GM03348 (cell line): ENCODE measurements around the gene ITPRID2.

Source experiments
- DNase-seq: peaks from one replicate; pipeline ENCODE4 v3.0.0; 2012; ENCODE audit warnings: low spot score

ITPRID2 gene

DNA sequence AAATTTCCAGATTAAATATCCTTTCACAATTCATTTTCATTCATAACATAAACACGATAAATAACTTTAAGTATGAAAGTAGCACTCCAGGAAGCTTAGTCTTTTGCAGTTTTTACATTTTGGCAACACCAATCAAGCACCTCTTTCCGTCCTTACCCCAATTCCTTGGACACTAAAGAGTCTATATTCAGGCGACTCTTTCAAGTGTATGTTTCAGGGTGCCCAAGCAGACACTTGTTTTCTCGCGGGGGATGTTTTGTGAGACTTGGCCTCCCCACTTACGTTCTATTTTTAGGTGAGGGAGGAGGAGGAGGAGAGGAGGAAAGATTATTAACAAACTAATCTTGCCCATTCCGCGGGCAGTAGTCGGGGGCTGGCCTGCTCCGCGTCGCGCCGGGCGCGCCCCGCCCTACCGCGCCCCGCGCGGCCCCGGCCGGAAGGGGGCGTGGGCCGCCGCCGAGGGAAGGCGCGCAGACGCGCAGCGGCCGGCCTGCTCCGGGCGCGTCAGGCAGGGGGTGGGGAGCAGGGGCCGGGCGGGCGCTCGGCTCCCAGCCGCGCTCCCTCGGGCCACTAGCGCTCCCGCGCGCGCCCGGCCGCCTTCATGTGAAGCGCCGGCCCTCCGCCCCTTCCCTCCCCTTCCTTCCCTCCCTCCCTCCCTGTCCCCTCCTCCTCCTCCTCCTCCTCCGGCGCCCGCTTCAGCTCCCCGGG is at the start of gene ITPRID2:
Gene ITPRID2, plus strand, starts transcription at position 473 of the 708 bp plus-strand sequence. CDS start 337 bp downstream, outside the sequence.
- peak; percentile 99 for DNase-seq

DNA sequence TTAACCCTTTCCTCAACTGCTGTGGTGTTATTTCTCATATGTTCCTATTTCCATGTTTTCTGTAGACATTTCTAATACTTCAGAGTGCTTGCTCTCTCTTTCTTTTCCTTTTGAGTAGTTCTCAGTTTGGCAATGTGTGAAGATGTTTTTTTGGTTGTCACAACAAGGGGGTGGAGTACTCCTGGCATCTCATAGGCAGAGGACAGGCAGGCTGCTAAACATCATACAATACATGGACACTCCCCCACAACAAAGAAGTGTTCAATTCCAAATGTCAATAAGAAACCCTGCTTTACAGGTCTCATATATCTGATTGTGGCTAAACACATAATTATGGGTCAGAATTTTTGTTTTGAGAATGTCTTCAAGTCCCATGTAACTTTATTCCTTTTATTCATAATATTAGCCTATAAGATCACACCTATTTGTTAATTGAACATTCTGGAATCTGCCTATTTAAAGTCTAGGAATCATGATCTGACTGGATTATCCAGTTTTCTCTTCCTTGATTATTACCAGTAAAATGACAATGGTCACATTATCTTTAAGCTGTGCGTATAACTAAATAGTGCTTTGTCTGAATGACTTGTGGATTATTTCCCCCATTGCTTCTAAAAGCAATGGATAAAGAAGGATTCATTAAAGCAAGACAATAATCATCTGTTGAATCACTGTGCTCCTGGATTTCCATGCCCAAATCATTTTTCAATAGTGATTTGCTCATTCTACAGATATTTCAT is 46.8 kb upstream of the ITPRID2 start:
- DNase-seq: no peak

- no peak for DNase-seq
Measured at GRCh38 chr2:181846399-181847197, 44.9 kb upstream of the ITPRID2 start.

DNA sequence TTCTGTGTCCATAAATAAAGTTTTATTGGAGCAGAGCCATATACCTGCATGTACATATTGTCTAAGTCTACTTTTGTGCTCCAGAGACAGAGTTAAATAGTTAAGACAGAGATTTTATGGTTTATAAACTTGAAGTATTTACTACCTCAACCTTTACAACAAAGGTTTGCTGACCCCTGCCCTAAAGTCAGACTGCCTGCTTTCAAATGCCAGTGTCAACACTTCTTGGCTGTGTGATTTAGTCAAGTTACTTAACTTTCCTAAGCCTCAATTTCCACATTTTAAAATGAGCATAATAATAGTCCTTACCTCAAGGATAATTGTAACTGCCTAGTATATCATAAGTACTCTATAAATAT is 44.4 kb upstream of the ITPRID2 start:
- no peak for DNase-seq

DNA sequence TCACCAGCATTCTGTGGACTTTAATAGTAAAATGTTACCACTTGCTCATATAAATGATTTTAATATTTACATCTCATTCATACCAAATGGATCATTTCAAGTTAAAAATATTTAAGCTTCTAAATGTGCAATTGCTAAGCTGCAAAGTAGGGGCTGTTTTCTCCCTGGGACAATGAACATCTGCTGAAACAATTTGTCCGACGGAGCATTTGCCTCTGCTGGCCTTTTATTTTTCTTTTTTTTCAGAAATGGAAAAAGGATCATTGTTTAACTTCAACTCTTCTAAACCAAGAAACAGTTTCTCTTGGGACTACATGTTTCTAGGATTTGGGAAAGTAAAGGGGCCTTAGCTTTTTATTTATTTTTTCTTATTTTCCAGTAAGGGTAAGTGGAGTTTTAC is 43.8 kb upstream of the ITPRID2 start:
- DNase-seq: no peak

DNA sequence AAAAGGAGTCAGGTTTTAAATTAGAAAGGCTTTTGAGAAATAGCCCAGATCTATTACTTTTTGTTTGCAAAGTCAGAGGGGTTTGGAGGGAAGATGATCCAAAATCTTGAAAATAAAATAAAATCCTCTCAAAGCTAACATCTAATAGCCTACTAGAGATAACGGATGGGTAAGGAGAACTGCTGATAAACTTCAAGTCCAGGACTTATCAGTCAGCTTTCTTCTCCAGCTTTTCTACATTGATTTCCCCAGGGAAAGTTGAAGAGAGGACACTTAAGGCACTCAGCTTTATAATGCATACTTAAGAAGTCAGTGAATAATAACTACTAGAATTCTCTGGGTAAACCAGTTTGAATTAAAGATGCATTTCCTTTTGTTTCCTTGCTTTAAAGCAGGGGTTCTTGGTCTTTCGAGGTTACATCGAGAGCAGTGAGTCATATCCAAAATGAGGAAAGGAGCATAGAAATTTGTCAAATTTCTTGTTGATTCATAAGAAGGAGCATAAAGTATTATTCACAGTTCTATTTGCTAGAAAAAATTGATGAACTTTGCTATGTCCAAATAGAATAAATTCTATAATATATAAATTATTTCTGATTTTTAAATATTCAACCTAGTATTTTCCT is 43.2 kb upstream of the ITPRID2 start:
- no peak for DNase-seq

DNA sequence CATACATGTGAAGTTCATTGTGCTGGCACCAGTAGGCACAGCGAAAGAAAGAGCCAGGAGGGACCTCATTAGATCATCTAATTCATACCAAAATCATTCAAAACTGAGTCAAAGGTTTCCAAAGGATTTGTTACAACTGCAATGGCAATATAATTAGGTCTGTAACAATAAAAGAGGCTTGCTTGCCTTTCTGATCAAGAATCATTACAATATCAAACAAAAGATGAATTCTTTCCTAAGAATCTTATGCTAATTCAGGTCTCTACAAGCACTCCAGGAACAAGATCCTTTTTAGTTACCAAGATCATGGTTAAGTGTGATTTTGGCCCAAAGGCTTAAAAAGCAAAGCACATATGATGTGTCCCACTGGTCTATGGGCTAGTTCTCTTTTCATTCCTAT is 41.9 kb upstream of the ITPRID2 start:
- no peak for DNase-seq

DNA sequence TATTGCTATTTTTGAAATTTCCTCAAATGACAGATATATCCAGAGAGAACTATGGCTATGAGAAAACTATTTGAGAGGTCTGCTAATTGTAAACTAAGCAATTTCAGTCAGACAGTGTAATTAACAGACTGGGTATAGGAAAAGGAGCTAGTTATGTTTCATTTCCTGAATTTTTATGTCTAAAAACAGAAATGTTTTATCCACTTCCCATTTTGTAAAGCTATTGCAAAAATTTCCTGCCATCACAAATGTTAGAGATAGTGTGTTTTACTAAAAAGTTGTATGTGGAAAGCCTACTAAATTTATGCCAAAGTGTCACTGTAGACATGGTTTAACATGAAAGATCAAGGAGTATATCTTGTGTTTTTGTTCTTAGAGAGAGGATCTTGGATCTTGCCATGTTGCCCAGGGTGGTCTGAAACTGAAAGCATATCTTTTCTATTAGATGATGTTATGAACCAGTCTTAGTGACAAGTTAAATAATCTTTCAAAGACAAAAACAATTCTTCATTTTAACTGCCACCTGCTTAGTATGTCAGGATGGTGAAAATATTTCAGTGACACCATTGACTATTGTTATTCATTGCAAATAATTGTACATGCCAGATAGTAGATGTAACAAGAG is 40.5 kb upstream of the ITPRID2 start:
- no peak for DNase-seq

DNA sequence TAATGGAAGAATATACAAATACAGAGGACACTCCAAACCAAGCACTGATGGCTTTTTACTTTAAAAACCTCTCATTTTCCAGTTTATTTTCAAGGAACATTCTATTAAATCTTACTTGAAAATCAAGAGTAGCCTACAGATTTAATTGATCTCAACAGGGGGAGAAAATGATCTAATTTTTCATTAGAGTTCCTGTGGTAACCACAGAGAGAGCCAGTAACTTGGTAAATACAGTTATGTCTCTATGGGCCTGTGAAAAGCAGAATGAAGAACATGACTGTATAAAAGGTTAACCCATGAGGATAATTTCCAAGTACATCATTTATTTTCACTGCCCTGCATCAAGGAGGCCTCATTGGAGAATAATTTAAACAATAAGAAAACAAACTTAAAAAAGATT is 39.8 kb upstream of the ITPRID2 start:
- DNase-seq: no peak

GRCh38 chr2:181853696-181854095 is 37.8 kb upstream of the ITPRID2 start:
- DNase-seq: no peak

DNA sequence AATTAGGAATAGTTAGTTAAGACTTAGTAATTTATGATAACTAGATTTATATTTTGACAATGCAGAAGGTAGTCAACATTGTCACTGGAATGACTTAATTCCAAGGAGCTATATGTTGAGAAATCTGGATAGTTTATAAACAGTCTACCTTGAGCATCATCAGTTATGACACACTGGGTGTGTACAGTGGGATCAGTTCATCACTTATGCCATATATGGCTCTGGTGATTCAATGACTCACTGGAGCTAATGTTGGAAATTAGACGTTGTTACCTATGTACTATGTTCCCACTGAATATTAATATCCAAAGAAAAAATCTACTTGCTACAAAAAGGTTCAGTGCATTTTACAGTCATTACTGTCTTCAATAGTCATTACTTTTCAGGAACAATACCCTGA is 34.0 kb upstream of the ITPRID2 start:
- no peak for DNase-seq

DNA sequence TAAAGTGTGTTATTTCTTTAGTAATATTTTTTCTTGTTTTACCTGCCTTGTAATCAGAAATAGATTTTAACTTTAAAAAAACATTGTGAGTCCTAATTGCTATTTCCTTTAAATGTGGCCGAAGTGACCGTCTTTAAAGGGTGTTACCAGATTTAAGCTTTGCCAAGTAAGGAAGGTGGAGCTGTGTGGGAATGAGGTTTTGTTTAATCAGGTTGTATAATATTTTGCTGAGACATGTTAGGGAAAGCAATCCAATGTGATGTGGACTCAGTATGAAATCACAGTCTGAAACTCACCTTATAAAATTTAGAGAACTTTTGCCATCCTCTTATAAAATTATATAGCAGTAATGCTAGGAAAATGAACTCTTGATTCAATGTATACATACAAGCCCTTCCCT is 32.9 kb upstream of the ITPRID2 start:
- DNase-seq: no peak

DNA sequence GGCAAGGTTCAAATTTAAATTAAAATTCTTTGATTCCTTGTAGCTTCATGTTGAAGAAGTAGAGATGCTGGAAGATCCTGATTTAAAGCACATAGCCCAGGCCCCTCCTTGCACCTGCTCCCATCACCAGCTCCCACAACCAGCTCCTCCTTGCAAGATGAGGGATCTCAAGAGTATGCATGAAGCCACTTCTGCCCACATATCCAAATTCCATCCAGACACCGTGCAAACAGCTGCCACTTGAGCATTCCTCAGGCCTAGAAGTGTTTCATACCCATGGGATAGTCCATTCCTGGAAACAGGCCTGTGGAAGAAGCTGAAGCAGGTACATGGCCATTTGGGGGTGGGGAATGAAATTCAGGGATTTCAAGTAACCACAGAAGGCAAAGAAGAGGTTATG is 32.4 kb upstream of the ITPRID2 start:
- no peak for DNase-seq

- no peak for DNase-seq
Measured at GRCh38 chr2:181859803-181860202, 31.7 kb upstream of the ITPRID2 start.

DNA sequence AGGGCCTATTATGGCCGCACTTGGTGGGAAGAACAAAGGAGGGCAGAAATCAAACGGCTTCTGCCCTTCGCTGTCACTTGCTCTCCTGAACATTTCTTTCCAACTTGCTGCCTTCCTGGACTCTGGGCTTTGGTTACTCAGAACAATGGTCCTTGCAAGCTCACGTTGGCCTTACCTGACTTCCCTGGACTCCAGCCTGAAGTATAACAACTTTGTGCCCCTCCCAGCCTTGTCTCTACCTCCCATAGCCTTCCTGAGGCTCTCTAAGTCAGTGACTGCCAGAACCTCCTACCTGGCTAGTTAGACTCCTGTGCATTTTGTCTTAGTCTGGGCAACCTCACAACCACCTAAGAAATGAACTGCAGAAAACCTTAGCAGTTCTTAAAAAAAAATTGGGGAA is 30.2 kb upstream of the ITPRID2 start:
- DNase-seq: no peak

GRCh38 chr2:181862583-181863281 is 28.8 kb upstream of the ITPRID2 start:
- DNase-seq: no peak

GRCh38 chr2:181872178-181872577 is 19.4 kb upstream of the ITPRID2 start:
- DNase-seq: no peak

DNA sequence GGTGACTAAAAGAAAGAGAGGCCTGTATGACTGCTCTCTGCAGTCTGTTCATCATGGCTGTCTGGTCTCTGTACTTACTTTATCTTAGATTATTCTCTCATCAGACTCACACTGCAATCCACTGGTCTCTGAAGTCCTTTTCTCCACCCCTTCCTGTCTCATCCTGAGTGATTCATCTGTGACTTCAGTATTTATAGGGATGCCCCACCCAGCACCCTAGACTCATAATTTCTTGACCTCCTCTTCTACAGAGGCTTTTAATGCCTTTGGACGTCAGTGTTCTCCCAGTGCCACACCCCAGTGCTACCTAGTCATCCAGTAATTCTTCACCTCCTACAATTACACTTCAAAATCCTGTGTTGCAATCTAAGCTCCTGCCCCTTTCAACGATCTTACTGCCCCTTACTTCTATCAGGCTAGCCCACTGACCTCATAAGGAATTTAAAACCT is 14.9 kb upstream of the ITPRID2 start:
- DNase-seq: peak; percentile 3

- DNase-seq: no peak
Measured at GRCh38 chr2:181877181-181877664, 14.3 kb upstream of the ITPRID2 start.

- no peak for DNase-seq
Measured at GRCh38 chr2:181878448-181878847, 13.1 kb upstream of the ITPRID2 start.

GRCh38 chr2:181879295-181879694 is 12.2 kb upstream of the ITPRID2 start:
- DNase-seq: no peak
